ENCODE measurements around the gene HNRNPU.

DNA sequence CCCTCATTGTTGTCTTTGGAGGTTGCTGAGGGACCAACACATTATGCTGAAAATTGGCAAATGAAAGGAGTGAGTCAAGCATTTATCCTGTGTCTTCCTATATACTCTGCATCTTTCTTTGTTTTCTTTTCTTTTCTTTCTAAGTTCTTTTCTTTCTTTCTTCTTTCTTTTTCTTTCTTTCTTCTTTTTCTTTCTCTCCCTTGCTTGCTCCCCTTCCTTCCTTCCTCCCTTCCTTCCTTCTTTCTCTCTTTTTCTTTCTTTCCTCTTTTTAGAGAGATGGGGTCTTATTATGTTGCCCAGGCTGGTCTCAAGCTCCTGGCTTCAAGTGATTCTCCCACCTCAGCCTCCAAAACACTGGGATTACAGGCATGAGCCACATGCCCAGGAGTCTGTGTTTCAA is 57.2 kb downstream of the HNRNPU start:
- TF ChIP-seq, protein P1, sequence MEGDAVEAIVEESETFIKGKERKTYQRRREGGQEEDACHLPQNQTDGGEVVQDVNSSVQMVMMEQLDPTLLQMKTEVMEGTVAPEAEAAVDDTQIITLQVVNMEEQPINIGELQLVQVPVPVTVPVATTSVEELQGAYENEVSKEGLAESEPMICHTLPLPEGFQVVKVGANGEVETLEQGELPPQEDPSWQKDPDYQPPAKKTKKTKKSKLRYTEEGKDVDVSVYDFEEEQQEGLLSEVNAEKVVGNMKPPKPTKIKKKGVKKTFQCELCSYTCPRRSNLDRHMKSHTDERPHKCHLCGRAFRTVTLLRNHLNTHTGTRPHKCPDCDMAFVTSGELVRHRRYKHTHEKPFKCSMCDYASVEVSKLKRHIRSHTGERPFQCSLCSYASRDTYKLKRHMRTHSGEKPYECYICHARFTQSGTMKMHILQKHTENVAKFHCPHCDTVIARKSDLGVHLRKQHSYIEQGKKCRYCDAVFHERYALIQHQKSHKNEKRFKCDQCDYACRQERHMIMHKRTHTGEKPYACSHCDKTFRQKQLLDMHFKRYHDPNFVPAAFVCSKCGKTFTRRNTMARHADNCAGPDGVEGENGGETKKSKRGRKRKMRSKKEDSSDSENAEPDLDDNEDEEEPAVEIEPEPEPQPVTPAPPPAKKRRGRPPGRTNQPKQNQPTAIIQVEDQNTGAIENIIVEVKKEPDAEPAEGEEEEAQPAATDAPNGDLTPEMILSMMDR (IDR thresholded peaks at IDR 0.05; ENCODE audit: low read length): no peak
- TF ChIP-seq EZH2 (IDR thresholded peaks at IDR 0.05; ENCODE audit: borderline replicate concordance, low read length): no peak

Measured in OCI-LY1 (cell line).